Tibial nerve (tissue), 4 donors: Measurements from ENCODE around the gene CNKSR2.

ENCODE experiments used
- EP300 ChIP-seq, 2 donors: sonication (generic); formaldehyde crosslinking; IDR thresholded peaks; one replicate each; pipeline ENCODE4 v1.6.1; 2017; ENCODE audit warnings: antibody characterized with exemption in 2 of 2, mild to moderate bottlenecking in 1 of 2
- TF ChIP-seq, protein P1 (sequence below), 5 experiments: fragments of 200-600 bp in 3 of 5; fragments of 450-650 bp in 2 of 5; sonication (generic) in 3 of 5; IDR thresholded peaks; one replicate each; pipeline ENCODE4 v1.5.1; 2016 to 2019; ENCODE audit warnings: antibody characterized with exemption in 5 of 5, mild to moderate bottlenecking in 3 of 5, moderate library complexity in 2 of 5

GRCh38 chrX:21691512-21692018 is 317.3 kb downstream of the CNKSR2 start:
- TF ChIP-seq, protein P1, sequence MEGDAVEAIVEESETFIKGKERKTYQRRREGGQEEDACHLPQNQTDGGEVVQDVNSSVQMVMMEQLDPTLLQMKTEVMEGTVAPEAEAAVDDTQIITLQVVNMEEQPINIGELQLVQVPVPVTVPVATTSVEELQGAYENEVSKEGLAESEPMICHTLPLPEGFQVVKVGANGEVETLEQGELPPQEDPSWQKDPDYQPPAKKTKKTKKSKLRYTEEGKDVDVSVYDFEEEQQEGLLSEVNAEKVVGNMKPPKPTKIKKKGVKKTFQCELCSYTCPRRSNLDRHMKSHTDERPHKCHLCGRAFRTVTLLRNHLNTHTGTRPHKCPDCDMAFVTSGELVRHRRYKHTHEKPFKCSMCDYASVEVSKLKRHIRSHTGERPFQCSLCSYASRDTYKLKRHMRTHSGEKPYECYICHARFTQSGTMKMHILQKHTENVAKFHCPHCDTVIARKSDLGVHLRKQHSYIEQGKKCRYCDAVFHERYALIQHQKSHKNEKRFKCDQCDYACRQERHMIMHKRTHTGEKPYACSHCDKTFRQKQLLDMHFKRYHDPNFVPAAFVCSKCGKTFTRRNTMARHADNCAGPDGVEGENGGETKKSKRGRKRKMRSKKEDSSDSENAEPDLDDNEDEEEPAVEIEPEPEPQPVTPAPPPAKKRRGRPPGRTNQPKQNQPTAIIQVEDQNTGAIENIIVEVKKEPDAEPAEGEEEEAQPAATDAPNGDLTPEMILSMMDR (IDR thresholded peaks at IDR 0.05) = no peak
- TF ChIP-seq EP300 (IDR thresholded peaks at IDR 0.05) = no peak
